HL-60 (cell line): Measurements from ENCODE around the gene HDGFL3.

Experiments used
- DNase-seq, 2 experiments: peaks; one replicate each; pipeline ENCODE4 v3.0.0-alpha.2; 2010 to 2020; ENCODE audit warnings: low read depth in 1 of 2, low spot score in 1 of 2
- H3K27ac ChIP-seq: fragments of 250-450 bp; sonication (Bioruptor Pico); replicated peaks from 2 replicates; pipeline ENCODE4 v1.5.1; 2020; ENCODE audit warnings: mild to moderate bottlenecking, moderate library complexity
- H3K27me3 ChIP-seq: fragments of 250-450 bp; sonication (Bioruptor Pico); 2 replicates; pipeline ENCODE4 v1.5.1; 2021; ENCODE audit warnings: mild to moderate bottlenecking, moderate library complexity; ENCODE audit not compliant: insufficient read depth, poor library complexity, severe bottlenecking
- H3K4me3 ChIP-seq: replicated peaks from 2 replicates; pipeline ENCODE4 v1.5.1; 2011; ENCODE audit warnings: mild to moderate bottlenecking, control low read depth, low read length; ENCODE audit not compliant: insufficient read depth
- GABPA ChIP-seq: IDR thresholded peaks from 2 replicates; pipeline ENCODE4 v1.6.1; 2012; ENCODE audit warnings: low read depth
- POLR2AphosphoS5 ChIP-seq: IDR thresholded peaks from 2 replicates; pipeline ENCODE4 v1.6.1; 2012; ENCODE audit warnings: low read depth
- SPI1 ChIP-seq: IDR thresholded peaks from 2 replicates; pipeline ENCODE4 v1.6.1; 2012; ENCODE audit warnings: low read depth, mild to moderate bottlenecking, borderline replicate concordance
- TF ChIP-seq, protein P1 (sequence below): IDR thresholded peaks from one replicate; pipeline ENCODE4 v1.5.1; 2011; ENCODE audit warnings: low read length, control low read depth, inconsistent platforms; ENCODE audit not compliant: insufficient read depth
- TF ChIP-seq, protein P2 (sequence below): IDR thresholded peaks from 2 replicates; pipeline ENCODE4 v1.6.1; 2012; ENCODE audit warnings: low read depth; ENCODE audit not compliant: insufficient replicate concordance

The HDGFL3 gene

DNA sequence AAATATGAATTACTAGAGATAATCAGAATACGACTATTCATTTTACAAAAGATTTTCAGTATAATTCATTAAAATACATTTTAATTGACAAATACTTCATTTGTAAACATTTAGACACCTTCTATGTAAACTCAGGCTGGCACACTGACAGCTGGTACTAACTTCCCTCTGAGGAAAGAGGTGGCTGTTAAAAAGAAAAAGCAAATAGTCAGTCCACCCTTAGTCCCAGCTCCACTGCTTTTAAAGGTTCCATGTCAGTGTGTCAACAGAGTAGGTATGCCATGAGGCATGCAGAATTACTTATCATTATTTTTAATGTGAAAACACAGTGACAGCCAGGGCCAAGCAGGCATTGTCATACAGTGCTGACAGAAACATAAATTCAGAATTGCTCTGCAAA lies 84.1 kb downstream of the HDGFL3 start:
- Histone ChIP-seq H3K27me3 (no peaks in the 10 kb centered on the region), H3K27ac (no peak overlapping the region), H3K4me3 (no peak overlapping the region)
- no peak for DNase-seq
- TF ChIP-seq, protein P1, sequence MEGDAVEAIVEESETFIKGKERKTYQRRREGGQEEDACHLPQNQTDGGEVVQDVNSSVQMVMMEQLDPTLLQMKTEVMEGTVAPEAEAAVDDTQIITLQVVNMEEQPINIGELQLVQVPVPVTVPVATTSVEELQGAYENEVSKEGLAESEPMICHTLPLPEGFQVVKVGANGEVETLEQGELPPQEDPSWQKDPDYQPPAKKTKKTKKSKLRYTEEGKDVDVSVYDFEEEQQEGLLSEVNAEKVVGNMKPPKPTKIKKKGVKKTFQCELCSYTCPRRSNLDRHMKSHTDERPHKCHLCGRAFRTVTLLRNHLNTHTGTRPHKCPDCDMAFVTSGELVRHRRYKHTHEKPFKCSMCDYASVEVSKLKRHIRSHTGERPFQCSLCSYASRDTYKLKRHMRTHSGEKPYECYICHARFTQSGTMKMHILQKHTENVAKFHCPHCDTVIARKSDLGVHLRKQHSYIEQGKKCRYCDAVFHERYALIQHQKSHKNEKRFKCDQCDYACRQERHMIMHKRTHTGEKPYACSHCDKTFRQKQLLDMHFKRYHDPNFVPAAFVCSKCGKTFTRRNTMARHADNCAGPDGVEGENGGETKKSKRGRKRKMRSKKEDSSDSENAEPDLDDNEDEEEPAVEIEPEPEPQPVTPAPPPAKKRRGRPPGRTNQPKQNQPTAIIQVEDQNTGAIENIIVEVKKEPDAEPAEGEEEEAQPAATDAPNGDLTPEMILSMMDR: no peak
- TF ChIP-seq GABPA (no peak), POLR2AphosphoS5 (no peak), SPI1 (no peak)
- TF ChIP-seq, protein P2, sequence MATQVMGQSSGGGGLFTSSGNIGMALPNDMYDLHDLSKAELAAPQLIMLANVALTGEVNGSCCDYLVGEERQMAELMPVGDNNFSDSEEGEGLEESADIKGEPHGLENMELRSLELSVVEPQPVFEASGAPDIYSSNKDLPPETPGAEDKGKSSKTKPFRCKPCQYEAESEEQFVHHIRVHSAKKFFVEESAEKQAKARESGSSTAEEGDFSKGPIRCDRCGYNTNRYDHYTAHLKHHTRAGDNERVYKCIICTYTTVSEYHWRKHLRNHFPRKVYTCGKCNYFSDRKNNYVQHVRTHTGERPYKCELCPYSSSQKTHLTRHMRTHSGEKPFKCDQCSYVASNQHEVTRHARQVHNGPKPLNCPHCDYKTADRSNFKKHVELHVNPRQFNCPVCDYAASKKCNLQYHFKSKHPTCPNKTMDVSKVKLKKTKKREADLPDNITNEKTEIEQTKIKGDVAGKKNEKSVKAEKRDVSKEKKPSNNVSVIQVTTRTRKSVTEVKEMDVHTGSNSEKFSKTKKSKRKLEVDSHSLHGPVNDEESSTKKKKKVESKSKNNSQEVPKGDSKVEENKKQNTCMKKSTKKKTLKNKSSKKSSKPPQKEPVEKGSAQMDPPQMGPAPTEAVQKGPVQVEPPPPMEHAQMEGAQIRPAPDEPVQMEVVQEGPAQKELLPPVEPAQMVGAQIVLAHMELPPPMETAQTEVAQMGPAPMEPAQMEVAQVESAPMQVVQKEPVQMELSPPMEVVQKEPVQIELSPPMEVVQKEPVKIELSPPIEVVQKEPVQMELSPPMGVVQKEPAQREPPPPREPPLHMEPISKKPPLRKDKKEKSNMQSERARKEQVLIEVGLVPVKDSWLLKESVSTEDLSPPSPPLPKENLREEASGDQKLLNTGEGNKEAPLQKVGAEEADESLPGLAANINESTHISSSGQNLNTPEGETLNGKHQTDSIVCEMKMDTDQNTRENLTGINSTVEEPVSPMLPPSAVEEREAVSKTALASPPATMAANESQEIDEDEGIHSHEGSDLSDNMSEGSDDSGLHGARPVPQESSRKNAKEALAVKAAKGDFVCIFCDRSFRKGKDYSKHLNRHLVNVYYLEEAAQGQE: no peak

DNA sequence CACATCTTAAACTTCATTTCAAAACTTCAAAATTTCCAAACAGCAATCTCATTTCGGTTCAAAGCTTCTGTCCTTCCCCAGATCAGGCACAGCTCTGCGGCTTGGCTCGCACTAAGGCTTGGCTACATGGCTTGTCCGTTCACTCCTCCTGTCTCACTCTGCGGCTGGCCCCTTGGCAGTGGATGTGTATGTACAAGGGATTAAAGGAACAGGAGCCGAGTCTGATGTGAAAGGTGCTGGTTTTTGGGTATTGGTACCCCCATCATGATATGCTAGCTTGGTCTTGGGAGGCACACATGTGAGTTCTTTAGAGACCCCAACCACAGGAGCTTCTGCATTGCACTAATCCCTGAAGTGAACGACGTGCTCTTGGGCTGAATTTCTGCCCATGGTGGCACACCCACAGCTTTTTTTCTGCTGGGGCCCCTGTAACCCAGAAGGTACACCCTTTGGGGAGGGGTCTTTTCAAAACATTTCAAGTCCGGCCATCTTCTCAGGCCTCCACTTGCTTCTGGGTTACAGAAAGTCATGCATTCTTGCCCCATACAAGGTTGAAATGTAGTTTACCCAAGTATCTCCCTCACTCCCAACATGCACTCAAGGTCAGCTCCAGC lies 87.5 kb downstream of the HDGFL3 start:
- no peak for DNase-seq
- H3K27ac ChIP-seq: no peak overlapping the region

DNA sequence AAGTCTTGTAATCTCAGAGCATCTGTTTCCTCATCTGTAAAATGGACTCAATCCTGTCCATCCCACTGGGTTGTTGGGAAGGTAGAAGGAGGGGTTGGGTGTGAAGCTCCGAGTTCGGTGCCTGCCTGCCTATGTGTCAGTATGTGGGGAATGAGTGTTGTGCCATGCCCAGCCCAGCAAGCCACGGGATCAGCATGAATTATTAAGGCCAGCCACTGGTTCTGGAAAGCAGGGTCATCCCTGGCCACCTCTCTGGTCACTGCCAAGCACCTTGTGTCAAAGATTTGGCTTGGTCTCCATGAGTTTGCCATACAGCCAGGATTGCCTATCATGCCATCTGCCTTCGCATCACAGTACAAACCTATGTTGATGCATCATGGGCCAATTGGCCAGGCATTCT lies 88.7 kb downstream of the HDGFL3 start:
- Histone ChIP-seq H3K4me3 (no peak overlapping the region), H3K27ac (no peak overlapping the region), H3K27me3 (no peaks in the 10 kb centered on the region)
- DNase-seq: no peak
- TF ChIP-seq, protein P2: no peak
- no peak for TF ChIP-seq POLR2AphosphoS5
- no peak for TF ChIP-seq GABPA
- TF ChIP-seq, protein P1: no peak
- no peak for TF ChIP-seq SPI1

More for the DNA sequence above, 87.5 kb downstream of the HDGFL3 start:
- H3K27me3 ChIP-seq: no peaks in the 10 kb centered on the region
- no peak for TF ChIP-seq POLR2AphosphoS5
- no peak overlapping the region for H3K4me3 ChIP-seq

DNA sequence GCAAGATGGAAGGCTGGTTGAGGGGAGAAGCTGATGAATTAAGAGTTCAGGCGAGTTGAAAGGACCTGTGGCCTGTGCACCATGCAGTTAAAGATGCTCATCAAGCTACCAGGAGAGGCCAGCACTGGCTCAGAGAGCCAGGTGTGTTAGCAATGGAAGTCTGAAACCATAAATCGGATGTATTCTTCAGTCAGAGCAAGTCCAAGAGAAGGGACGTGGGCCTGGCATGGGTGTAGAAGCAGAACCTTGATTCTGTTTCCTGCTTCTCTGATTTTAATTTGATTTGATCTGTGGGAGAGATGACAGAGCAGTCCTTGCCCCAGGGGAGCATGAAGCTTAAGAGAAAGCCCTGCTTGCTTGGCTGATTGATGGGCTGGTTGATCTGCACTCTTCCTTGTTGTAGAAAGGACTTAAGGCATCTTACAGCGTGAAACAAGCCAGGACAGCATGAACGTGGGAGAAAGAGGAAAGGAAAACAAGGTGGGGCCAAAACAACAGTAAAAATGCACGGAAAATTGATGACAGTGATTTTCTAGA lies 89.3 kb downstream of the HDGFL3 start:
- DNase-seq: no peak

More for the DNA sequence above, 89.3 kb downstream of the HDGFL3 start:
- H3K4me3 ChIP-seq: no peak overlapping the region
- TF ChIP-seq, protein P2: no peak
- TF ChIP-seq POLR2AphosphoS5 (no peak), GABPA (no peak), SPI1 (no peak)
- TF ChIP-seq, protein P1: no peak
- H3K27ac ChIP-seq: no peak overlapping the region
- no peaks in the 10 kb centered on the region for H3K27me3 ChIP-seq
